GM13977 (cell line): ENCODE measurements around the gene LAMA3.

Experiments
- DNase-seq: peaks from one replicate; pipeline ENCODE4 v3.0.0; 2012; ENCODE audit warnings: low spot score
- CTCF ChIP-seq: IDR thresholded peaks from 2 replicates; pipeline ENCODE4 v1.5.1; 2012; ENCODE audit warnings: mild to moderate bottlenecking, control low read depth; ENCODE audit not compliant: insufficient read depth; ENCODE audit errors: extremely low read depth, missing control alignments
- in situ Hi-C: fragments of 300-500 bp; cut with MboI; formaldehyde crosslinking; loops from one replicate; pipeline ENCODE4 v1.12.0; 2022; ENCODE audit warnings: low sequenced_read_pairs, low pct_unique_long_range_greater_than_20kb, mixed read lengths, inconsistent platforms; ENCODE audit not compliant: unreplicated experiment

The LAMA3 gene

GRCh38 chr18:23920054-23920453 lies 230.8 kb downstream of the LAMA3 start:
- DNase-seq: no peak
- TF ChIP-seq CTCF: no peak
- in situ Hi-C loops: no loop called here

- in situ Hi-C loops: no loop called here
- no peak for TF ChIP-seq CTCF
- DNase-seq: no peak
Observed at GRCh38 chr18:23921716-23922285, 232.5 kb downstream of the LAMA3 start.

DNA sequence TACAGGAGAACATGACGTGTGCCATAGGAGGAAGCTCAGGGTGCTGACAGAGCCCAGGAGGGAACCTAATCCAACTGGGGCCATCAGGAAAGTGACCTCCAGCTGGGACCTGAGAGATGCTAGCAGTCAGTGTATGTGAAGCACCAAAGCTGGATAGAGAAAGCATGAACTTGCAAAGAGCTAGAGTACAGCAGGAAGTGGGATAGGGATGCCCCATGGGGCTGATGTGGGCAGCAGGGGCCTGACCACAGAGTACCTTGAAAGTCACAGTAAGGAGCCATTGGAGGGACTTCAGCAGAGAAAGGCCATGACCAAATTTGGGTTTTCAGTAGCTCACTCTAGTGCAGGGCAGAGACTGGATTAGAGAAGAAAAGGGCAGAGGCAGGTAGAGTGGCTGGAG lies 233.7 kb downstream of the LAMA3 start:
- no peak for DNase-seq
- TF ChIP-seq CTCF: no peak
- in situ Hi-C loops: no loop called here

GRCh38 chr18:23924813-23925212 lies 235.6 kb downstream of the LAMA3 start:
- no peak for DNase-seq
- no peak for TF ChIP-seq CTCF
- in situ Hi-C loops: no loop called here

DNA sequence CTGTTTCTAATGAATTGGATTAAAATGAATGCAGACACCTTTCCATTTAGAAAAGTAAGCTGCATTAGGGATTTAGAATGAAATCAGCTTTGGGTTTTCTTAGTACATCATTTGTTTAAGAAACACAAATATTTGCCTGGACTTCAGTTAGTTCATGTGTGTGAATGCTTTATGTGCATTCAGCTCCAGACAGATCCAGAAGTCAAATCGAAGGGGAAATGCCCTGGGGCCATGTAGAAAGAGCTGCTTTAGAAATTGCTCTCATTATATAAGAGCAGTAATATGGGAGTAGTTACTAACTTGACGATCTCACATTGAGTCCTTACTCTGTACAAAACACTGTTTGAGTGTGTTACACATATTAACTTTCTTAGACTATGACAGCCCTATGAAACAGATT lies 237.3 kb downstream of the LAMA3 start:
- no peak for DNase-seq
- TF ChIP-seq CTCF: no peak
- in situ Hi-C loops: no loop called here

DNA sequence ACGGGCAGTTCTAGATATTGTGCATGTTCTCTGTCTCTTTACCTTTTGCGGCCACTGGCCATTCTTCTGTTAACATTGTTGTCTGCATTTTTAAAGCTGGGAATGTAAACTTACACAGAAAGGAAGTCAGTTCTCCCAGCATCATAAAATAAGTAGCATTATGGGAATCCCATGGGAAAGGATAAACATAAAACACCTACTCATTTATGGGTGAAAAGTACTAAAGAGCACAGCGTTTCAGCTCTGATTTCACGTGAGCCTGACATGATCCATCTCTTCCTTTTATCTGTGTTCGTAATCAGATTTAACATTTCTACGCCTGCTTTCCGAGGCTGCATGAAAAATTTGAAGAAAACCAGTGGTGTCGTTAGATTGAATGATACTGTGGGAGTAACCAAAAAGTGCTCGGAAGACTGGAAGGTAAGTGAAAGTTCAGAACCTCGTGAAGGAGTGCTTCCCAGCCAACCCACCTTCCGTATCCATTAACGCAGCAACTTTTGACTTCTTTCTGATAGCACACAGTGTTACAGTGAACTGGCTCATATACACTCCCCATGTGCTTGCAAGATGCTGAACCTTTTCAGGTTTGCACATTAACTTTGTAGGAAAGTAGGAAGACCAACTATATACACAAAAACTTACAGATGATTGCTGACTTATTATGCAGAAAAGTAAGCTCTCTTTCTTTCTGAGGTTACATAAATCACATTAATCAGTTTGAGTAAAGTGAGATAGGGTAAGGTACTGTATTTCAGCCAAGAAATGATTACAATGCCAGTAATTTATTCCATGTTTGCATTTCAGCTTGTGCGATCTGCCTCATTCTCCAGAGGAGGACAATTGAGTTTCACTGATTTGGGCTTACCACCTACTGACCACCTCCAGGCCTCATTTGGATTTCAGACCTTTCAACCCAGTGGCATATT lies 238.8 kb downstream of the LAMA3 start:
- TF ChIP-seq CTCF: no peak
- in situ Hi-C loops: no loop called here
- DNase-seq: no peak
